ENCODE data around the gene PPARG.
"Not testable (repeated sequence)": the region's sequence is repeated elsewhere in the genome, so short reads cannot be mapped to it uniquely, and the experiment has no call there.

DNA sequence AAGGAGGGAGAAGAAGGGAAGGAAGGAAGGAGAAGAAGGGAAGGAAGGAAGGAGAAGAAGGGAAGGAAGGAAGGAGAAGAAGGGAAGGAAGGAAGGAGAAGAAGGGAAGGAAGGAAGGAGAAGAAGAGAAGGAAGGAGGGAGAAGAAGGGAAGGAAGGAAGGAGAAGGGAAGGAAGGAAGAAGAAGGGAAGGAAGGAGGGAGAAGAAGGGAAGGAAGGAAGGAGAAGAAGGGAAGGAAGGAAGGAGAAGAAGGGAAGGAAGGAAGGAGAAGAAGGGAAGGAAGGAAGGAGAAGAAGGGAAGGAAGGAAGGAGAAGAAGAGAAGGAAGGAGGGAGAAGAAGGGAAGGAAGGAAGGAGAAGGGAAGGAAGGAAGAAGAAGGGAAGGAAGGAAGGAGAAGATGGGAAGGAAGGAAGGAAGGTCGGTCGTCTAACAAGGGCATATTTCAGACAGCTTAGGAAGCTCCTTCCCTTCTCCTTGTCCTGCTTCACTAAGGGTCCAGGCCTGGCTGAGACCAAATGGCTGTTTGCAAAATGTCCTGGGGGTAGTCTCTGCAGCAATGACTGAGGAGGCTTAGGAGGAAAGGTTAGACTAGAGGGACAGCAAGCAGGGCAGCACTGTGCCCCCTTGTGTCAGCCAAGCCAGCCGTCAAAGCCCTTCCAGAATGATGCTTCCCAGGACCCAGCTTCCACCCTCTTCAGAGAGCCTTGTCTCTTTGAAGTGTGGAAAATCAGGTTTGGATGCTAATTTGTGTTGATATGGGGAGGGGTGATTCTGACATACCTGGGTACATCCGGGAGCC, 159.7 kb downstream of the PPARG start:
- TF ChIP-seq, protein P1, sequence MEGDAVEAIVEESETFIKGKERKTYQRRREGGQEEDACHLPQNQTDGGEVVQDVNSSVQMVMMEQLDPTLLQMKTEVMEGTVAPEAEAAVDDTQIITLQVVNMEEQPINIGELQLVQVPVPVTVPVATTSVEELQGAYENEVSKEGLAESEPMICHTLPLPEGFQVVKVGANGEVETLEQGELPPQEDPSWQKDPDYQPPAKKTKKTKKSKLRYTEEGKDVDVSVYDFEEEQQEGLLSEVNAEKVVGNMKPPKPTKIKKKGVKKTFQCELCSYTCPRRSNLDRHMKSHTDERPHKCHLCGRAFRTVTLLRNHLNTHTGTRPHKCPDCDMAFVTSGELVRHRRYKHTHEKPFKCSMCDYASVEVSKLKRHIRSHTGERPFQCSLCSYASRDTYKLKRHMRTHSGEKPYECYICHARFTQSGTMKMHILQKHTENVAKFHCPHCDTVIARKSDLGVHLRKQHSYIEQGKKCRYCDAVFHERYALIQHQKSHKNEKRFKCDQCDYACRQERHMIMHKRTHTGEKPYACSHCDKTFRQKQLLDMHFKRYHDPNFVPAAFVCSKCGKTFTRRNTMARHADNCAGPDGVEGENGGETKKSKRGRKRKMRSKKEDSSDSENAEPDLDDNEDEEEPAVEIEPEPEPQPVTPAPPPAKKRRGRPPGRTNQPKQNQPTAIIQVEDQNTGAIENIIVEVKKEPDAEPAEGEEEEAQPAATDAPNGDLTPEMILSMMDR (IDR thresholded peaks at IDR 0.05): not testable (repeated sequence)
- not testable (repeated sequence) for TF ChIP-seq POLR2A (IDR thresholded peaks at IDR 0.05)

Measured in suprapubic skin (tissue), 3 donors.